HG03457 (cell line): ENCODE results near the gene PCDHGB5.
"Not testable (repeated sequence)": the region's sequence is repeated elsewhere in the genome, so short reads cannot be mapped to it uniquely, and the experiment has no call there.

Source experiments
- ATAC-seq: cut with Tn5 transposase; IDR thresholded peaks from one replicate; pipeline ENCODE4 v1.9.1; 2021; ENCODE audit warnings: moderate number of reproducible peaks; ENCODE audit not compliant: unreplicated experiment

Gene PCDHGB5

GRCh38 chr5:141397756-141398551 is at the start of gene PCDHGB5:
Gene PCDHGB5 (plus strand): TSS chr5:141397947. CDS start chr5:141398128, 181 bp downstream.
- ATAC-seq, result not testable (repeated sequence)

GRCh38 chr5:141349917-141350619 is 47.7 kb upstream of the PCDHGB5 start, which contains the start of gene PCDHGB1:
Gene PCDHGB1 (plus strand): TSS chr5:141350099. CDS start chr5:141350261, 162 bp downstream.
- no peak for ATAC-seq

- ATAC-seq, result no peak
Observed at GRCh38 chr5:141351591-141351990, 46.2 kb upstream of the PCDHGB5 start.

- ATAC-seq, result no peak
Observed at GRCh38 chr5:141354900-141355469, 42.8 kb upstream of the PCDHGB5 start, which contains the start of gene PCDHGA4. Gene PCDHGA4 (plus strand): TSS chr5:141355021. CDS start chr5:141355108, 87 bp downstream.

- ATAC-seq, result no peak
Observed at GRCh38 chr5:141355641-141356040, 42.1 kb upstream of the PCDHGB5 start.

- ATAC-seq, result no peak
Observed at GRCh38 chr5:141356133-141356532, 41.6 kb upstream of the PCDHGB5 start.

- no peak for ATAC-seq
Observed at GRCh38 chr5:141356950-141357349, 40.8 kb upstream of the PCDHGB5 start.

- no peak for ATAC-seq
Observed at GRCh38 chr5:141359790-141360426, 37.8 kb upstream of the PCDHGB5 start, which contains the start of gene PCDHGB2. Gene PCDHGB2 (plus strand): TSS chr5:141359994. CDS start chr5:141360136, 142 bp downstream.

- no peak for ATAC-seq
Observed at GRCh38 chr5:141360685-141361084, 37.1 kb upstream of the PCDHGB5 start.

GRCh38 chr5:141362719-141363118 is 35.0 kb upstream of the PCDHGB5 start:
- no peak for ATAC-seq

GRCh38 chr5:141363952-141364660 is 33.6 kb upstream of the PCDHGB5 start, which contains the start of gene PCDHGA5:
Gene PCDHGA5 (plus strand): TSS chr5:141364162. CDS start chr5:141364331, 169 bp downstream.
- ATAC-seq, result no peak

GRCh38 chr5:141366016-141366896 is 31.5 kb upstream of the PCDHGB5 start:
- ATAC-seq, result no peak

- ATAC-seq, result peak; percentile 59
Observed at GRCh38 chr5:141369994-141370848, 27.5 kb upstream of the PCDHGB5 start, which contains the start of gene PCDHGB3. Gene PCDHGB3 (plus strand): TSS chr5:141370242. CDS start chr5:141370395, 153 bp downstream.

- ATAC-seq, result no peak
Observed at GRCh38 chr5:141371572-141372475, 25.9 kb upstream of the PCDHGB5 start.

GRCh38 chr5:141373673-141374317 is 24.0 kb upstream of the PCDHGB5 start, which contains the start of gene PCDHGA6:
Gene PCDHGA6 (plus strand): TSS chr5:141373891. CDS start chr5:141374084, 193 bp downstream.
- no peak for ATAC-seq

- no peak for ATAC-seq
Observed at GRCh38 chr5:141374627-141375026, 23.1 kb upstream of the PCDHGB5 start.
